Spleen (tissue), 11 donors: Measurements from ENCODE around the gene HLA-DQB1. TPM values are rescaled to one million over a fixed set of nuclear protein-coding genes. Genes with fewer than 3 reads are reported as not detected.
"Not testable (repeated sequence)": the region's sequence is repeated elsewhere in the genome, so short reads cannot be mapped to it uniquely, and the experiment has no call there.

Source experiments
- DNase-seq: peaks from one replicate; pipeline ENCODE4 v3.0.0-alpha.2; 2020
- H3K27ac ChIP-seq, 8 donors: fragments of 200-600 bp; sonication (generic) in 7 of 8; 1 replicate in 4 of 8; 2 replicates in 4 of 8; pipeline versions ENCODE4 v1.5.0 to v1.8.0; 2016 to 2021; ENCODE audit warnings: inconsistent platforms in 4 of 8, mild to moderate bottlenecking in 4 of 8, moderate library complexity in 1 of 8
- H3K27me3 ChIP-seq, 7 donors: fragments of 200-600 bp; sonication (generic) in 6 of 7; replicated peaks in 1 of 7; 1 replicate in 4 of 7; 2 replicates in 3 of 7; pipeline versions ENCODE4 v1.5.0 to v1.8.0; 2016 to 2021; ENCODE audit warnings: inconsistent platforms in 3 of 7, mild to moderate bottlenecking in 1 of 7
- H3K36me3 ChIP-seq, 6 donors: fragments of 200-600 bp; sonication (generic) in 5 of 6; 1 replicate in 4 of 6; 2 replicates in 2 of 6; pipeline versions ENCODE4 v1.5.0 to v1.8.0; 2016 to 2021; ENCODE audit warnings: inconsistent platforms in 2 of 6
- H3K4me1 ChIP-seq, 6 donors: fragments of 200-600 bp; sonication (generic) in 5 of 6; 1 replicate in 3 of 6; 2 replicates in 3 of 6; pipeline versions ENCODE4 v1.5.0 to v1.8.0; 2016 to 2021; ENCODE audit warnings: inconsistent platforms in 3 of 6
- H3K4me3 ChIP-seq, 8 donors: fragments of 200-600 bp; sonication (generic) in 7 of 8; 1 replicate in 4 of 8; 2 replicates in 4 of 8; pipeline versions ENCODE4 v1.5.0 to v1.8.0; 2016 to 2021; ENCODE audit warnings: inconsistent platforms in 4 of 8, mild to moderate bottlenecking in 4 of 8, moderate library complexity in 2 of 8
- H3K9me3 ChIP-seq, 8 donors: fragments of 200-600 bp; sonication (generic) in 7 of 8; 1 replicate in 4 of 8; 2 replicates in 4 of 8; pipeline versions ENCODE4 v1.5.0 to v1.8.0; 2016 to 2021; ENCODE audit warnings: inconsistent platforms in 4 of 8
- CTCF ChIP-seq, 11 experiments: fragments of 200-600 bp in 7 of 11; fragments of 450-650 bp in 4 of 11; sonication (generic) in 4 of 11; IDR thresholded peaks in 8 of 11; conservative IDR thresholded peaks in 3 of 11; 1 replicate in 7 of 11; 2 replicates in 4 of 11; pipeline versions ENCODE4 v1.4.0 to v1.8.0; 2016 to 2021; ENCODE audit warnings: antibody characterized with exemption in 11 of 11, inconsistent platforms in 4 of 11, mild to moderate bottlenecking in 1 of 11
- POLR2A ChIP-seq, 3 donors: fragments of 450-650 bp; IDR thresholded peaks; one replicate each; pipeline ENCODE4 v1.5.1; 2017; ENCODE audit warnings: antibody characterized with exemption in 3 of 3, mild to moderate bottlenecking in 1 of 3
- POLR2AphosphoS5 ChIP-seq, 3 donors: sonication (generic); formaldehyde crosslinking; IDR thresholded peaks; one replicate each; pipeline ENCODE4 v1.5.1; 2017; ENCODE audit warnings: antibody characterized with exemption in 3 of 3
- WGBS, 5 donors: extraction: QIAGEN DNeasy Blood & Tissue Kit in 3 of 5; methylation state at CpG; one replicate each; pipeline versions ENCODE4 v1.1.5 to v1.1.7; 2013 to 2018; 5-methylcytosine and 5-hydroxymethylcytosine counted together
- intact Hi-C: fragments of 100-400 bp; cut with DNase I; formaldehyde crosslinking; loops from one replicate; pipeline ENCODE4 v1.15.0; 2023; ENCODE audit warnings: low total_unique reads
- polyA plus RNA-seq, 3 donors: library from polyadenylated mRNA; stranded (reverse); fragments of 200-250 nt; gene quantifications; one replicate each; pipeline ENCODE4 v1.2.1, GENCODE V29; 2013
- total RNA-seq, 7 donors: library from RNA; depleted of rRNA in 3 of 7; stranded (reverse); fragments of >200 nt in 3 of 7; fragmentation: NEBNext Ultra II Directional in 4 of 7; extraction: Animal tissue kit (Norgen Biotek cat#: 25700) in 4 of 7; gene quantifications; one replicate each; pipeline versions ENCODE4 v1.1.0 to v1.2.1, GENCODE V29; 2016 to 2021
- donor health status: healthy with polysubstance abuse.
- donor health status: DM: no; HTN: no; CAD: no; lungs with moderate emphysema.
- donor health status: DM: no; HTN: no; CAD: no.
- donor health status: Bipolar disorder and iron deficiency.
- donor health status: healthy.
- donor health status: DM: no; HTN: no; CAD: no.
- donor health status: DM: yes; HTN: yes; CAD: no.

HLA-DQB1 gene
- total and polyA plus RNA-seq, 10 donors: 6.1 to 1,152 (median 165) TPM

GRCh38 chr6:32679492-32679891 is 13.0 kb upstream of the HLA-DQB1 start:
- TF ChIP-seq POLR2A (IDR thresholded peaks at IDR 0.05) (no peak), POLR2AphosphoS5 (IDR thresholded peaks at IDR 0.05) (no peak), CTCF (IDR thresholded peaks at IDR 0.05 in 8 of 11, conservative IDR thresholded peaks at IDR 0.05 in 3 of 11) (no peak)
- intact Hi-C loops: no loop called here
- H3K36me3 ChIP-seq: no peaks in the 10 kb centered on the region
- H3K9me3 ChIP-seq: peaks cover 0 to 17% (median 0%) of the 10 kb centered on the region in 8 donors
- peaks cover 0 to 9% (median 0%) of the 10 kb centered on the region in 6 donors for H3K4me1 ChIP-seq
- WGBS, 5 donors: 38 to 54% (median 44%) methylated on average over 1 to 4 of the region's 4 CpGs
- no peak for DNase-seq
- no peaks in the 10 kb centered on the region for H3K27me3 ChIP-seq
- no peak overlapping the region for H3K4me3 ChIP-seq
- no peak overlapping the region for H3K27ac ChIP-seq

- intact Hi-C loops: not testable (repeated sequence)
- peaks cover 0 to 11% (median 0%) of the 10 kb centered on the region in 6 donors for H3K4me1 ChIP-seq
- WGBS, 5 donors: 80 to 96% (median 88%) methylated on average over 7 of the region's 7 CpGs
Measured at GRCh38 chr6:32674123-32674522, 7.7 kb upstream of the HLA-DQB1 start.

GRCh38 chr6:32671908-32672307 is 5.5 kb upstream of the HLA-DQB1 start:
- WGBS, 5 donors: 26 to 80% (median 62%) methylated on average over 2 of the region's 2 CpGs
- DNase-seq, H3K27ac ChIP-seq, intact Hi-C loops, H3K27me3 ChIP-seq, H3K36me3 ChIP-seq, H3K4me3 ChIP-seq: not testable (repeated sequence)
- Histone ChIP-seq H3K9me3 (peaks cover 0 to 34% (median 3%) of the 10 kb centered on the region in 8 donors), H3K4me1 (peaks cover 0 to 28% (median 4%) of the 10 kb centered on the region in 6 donors)

More at GRCh38 chr6:32674123-32674522, 7.7 kb upstream of the HLA-DQB1 start:
- not testable (repeated sequence) for H3K36me3 ChIP-seq, H3K27me3 ChIP-seq, H3K27ac ChIP-seq, H3K4me3 ChIP-seq, DNase-seq
- peaks cover 0 to 48% (median 3%) of the 10 kb centered on the region in 8 donors for H3K9me3 ChIP-seq

GRCh38 chr6:32669893-32670292 is 3.4 kb upstream of the HLA-DQB1 start:
- no peak for DNase-seq

GRCh38 chr6:32669240-32669639 is 2.8 kb upstream of the HLA-DQB1 start:
- no peak for TF ChIP-seq POLR2A (IDR thresholded peaks at IDR 0.05)
- TF ChIP-seq POLR2AphosphoS5 (IDR thresholded peaks at IDR 0.05): no peak
- TF ChIP-seq CTCF (IDR thresholded peaks at IDR 0.05 in 8 of 11, conservative IDR thresholded peaks at IDR 0.05 in 3 of 11): no peak
- WGBS, 5 donors: 46 to 85% (median 81%) methylated on average over 4 of the region's 4 CpGs
- Histone ChIP-seq H3K27ac (peak overlapping the region in 7 of 8 donors; percentile 9 to 89 (median 80)), H3K27me3 (no peaks in the 10 kb centered on the region), H3K4me3 (no peak overlapping the region), H3K9me3 (peaks cover 0 to 29% (median 3%) of the 10 kb centered on the region in 8 donors), H3K4me1 (peaks cover 0 to 28% (median 4%) of the 10 kb centered on the region in 6 donors), H3K36me3 (no peaks in the 10 kb centered on the region)
- no peak for DNase-seq
- intact Hi-C loops: no loop called here

More at GRCh38 chr6:32669893-32670292, 3.4 kb upstream of the HLA-DQB1 start:
- H3K36me3 ChIP-seq: no peaks in the 10 kb centered on the region
- no peak for TF ChIP-seq POLR2A (IDR thresholded peaks at IDR 0.05)
- no peak for TF ChIP-seq CTCF (IDR thresholded peaks at IDR 0.05 in 8 of 11, conservative IDR thresholded peaks at IDR 0.05 in 3 of 11)
- TF ChIP-seq POLR2AphosphoS5 (IDR thresholded peaks at IDR 0.05): no peak
- intact Hi-C loops: no loop called here
- no peak overlapping the region for H3K4me3 ChIP-seq
- peaks cover 0 to 28% (median 4%) of the 10 kb centered on the region in 6 donors for H3K4me1 ChIP-seq
- H3K27me3 ChIP-seq: no peaks in the 10 kb centered on the region
- H3K9me3 ChIP-seq: peaks cover 0 to 31% (median 3%) of the 10 kb centered on the region in 8 donors
- H3K27ac ChIP-seq: peak overlapping the region in 5 of 8 donors; percentile 71 to 89 (median 81)
